ENCODE results near the gene ANKRD13C.

The ANKRD13C gene

DNA sequence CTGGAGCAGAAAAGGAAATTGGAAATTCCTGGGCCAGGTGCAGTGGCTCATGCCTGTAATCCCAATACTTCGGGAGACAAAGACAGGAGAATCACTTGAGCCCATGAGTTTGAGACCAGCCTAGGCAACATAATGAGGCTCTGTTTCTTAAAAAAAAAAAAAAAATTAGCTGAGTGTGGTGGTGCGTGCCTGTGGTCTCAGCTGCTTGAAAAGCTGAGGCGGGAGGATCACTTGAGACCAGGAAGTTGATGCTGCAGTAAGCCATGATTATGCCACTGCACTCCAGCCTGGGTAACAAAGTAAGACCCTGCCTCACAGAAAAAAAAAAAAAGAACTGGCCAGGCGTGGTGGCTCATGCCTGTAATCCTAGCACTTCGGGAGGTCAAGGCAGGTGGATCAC lies 76.6 kb downstream of the ANKRD13C start:
- no peak for TF ChIP-seq ARNTL (CRISPR knock-in tag; IDR thresholded peaks at IDR 0.05; ENCODE audit: borderline replicate concordance, low read depth)
- TF ChIP-seq RARB (CRISPR knock-in tag; IDR thresholded peaks at IDR 0.05): no peak
- no peak for TF ChIP-seq ZFP3 (CRISPR knock-in tag; IDR thresholded peaks at IDR 0.05)
- no peak for TF ChIP-seq ZFP30 (CRISPR knock-in tag; IDR thresholded peaks at IDR 0.05)
- TF ChIP-seq, protein P1, sequence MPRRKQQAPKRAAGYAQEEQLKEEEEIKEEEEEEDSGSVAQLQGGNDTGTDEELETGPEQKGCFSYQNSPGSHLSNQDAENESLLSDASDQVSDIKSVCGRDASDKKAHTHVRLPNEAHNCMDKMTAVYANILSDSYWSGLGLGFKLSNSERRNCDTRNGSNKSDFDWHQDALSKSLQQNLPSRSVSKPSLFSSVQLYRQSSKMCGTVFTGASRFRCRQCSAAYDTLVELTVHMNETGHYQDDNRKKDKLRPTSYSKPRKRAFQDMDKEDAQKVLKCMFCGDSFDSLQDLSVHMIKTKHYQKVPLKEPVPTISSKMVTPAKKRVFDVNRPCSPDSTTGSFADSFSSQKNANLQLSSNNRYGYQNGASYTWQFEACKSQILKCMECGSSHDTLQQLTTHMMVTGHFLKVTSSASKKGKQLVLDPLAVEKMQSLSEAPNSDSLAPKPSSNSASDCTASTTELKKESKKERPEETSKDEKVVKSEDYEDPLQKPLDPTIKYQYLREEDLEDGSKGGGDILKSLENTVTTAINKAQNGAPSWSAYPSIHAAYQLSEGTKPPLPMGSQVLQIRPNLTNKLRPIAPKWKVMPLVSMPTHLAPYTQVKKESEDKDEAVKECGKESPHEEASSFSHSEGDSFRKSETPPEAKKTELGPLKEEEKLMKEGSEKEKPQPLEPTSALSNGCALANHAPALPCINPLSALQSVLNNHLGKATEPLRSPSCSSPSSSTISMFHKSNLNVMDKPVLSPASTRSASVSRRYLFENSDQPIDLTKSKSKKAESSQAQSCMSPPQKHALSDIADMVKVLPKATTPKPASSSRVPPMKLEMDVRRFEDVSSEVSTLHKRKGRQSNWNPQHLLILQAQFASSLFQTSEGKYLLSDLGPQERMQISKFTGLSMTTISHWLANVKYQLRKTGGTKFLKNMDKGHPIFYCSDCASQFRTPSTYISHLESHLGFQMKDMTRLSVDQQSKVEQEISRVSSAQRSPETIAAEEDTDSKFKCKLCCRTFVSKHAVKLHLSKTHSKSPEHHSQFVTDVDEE (CRISPR knock-in tag; IDR thresholded peaks at IDR 0.05): no peak
- no peak for TF ChIP-seq ZNF70 (CRISPR knock-in tag; IDR thresholded peaks at IDR 0.05)
- TF ChIP-seq, protein P2, sequence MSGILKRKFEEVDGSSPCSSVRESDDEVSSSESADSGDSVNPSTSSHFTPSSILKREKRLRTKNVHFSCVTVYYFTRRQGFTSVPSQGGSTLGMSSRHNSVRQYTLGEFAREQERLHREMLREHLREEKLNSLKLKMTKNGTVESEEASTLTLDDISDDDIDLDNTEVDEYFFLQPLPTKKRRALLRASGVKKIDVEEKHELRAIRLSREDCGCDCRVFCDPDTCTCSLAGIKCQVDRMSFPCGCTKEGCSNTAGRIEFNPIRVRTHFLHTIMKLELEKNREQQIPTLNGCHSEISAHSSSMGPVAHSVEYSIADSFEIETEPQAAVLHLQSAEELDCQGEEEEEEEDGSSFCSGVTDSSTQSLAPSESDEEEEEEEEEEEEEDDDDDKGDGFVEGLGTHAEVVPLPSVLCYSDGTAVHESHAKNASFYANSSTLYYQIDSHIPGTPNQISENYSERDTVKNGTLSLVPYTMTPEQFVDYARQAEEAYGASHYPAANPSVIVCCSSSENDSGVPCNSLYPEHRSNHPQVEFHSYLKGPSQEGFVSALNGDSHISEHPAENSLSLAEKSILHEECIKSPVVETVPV (CRISPR knock-in tag; IDR thresholded peaks at IDR 0.05): no peak
- ATAC-seq: no peak

DNA sequence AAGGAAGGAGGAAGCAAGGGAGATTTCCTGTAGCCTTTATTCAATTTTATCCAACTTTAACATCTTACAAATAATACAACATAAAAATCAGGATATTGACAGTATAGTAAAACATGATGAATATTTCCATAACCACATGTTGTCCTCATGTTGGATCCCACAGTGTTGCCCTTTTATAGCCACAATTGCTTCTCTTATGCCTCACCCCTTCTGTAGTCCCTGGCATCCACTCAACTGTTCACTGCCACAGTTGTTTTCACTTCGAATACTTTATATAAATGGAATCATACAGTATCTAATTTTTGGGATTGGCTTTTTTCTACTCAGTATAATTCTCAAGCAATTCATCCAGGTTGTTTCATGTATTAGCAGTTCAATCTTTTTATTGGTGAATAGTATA lies 88.6 kb downstream of the ANKRD13C start:
- TF ChIP-seq, protein P3, sequence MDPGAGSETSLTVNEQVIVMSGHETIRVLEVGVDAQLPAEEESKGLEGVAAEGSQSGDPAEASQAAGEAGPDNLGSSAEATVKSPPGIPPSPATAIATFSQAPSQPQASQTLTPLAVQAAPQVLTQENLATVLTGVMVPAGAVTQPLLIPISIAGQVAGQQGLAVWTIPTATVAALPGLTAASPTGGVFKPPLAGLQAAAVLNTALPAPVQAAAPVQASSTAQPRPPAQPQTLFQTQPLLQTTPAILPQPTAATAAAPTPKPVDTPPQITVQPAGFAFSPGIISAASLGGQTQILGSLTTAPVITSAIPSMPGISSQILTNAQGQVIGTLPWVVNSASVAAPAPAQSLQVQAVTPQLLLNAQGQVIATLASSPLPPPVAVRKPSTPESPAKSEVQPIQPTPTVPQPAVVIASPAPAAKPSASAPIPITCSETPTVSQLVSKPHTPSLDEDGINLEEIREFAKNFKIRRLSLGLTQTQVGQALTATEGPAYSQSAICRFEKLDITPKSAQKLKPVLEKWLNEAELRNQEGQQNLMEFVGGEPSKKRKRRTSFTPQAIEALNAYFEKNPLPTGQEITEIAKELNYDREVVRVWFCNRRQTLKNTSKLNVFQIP (CRISPR knock-in tag; IDR thresholded peaks at IDR 0.05; ENCODE audit: borderline replicate concordance, low read depth): no peak
- TF ChIP-seq TCF4 (CRISPR knock-in tag; IDR thresholded peaks at IDR 0.05; ENCODE audit: borderline replicate concordance): no peak
- TF ChIP-seq BACH2 (CRISPR knock-in tag; IDR thresholded peaks at IDR 0.05; ENCODE audit: borderline replicate concordance): no peak
- no peak for TF ChIP-seq ESRRG (CRISPR knock-in tag; IDR thresholded peaks at IDR 0.05)
- no peak for TF ChIP-seq SNAI2 (CRISPR knock-in tag; IDR thresholded peaks at IDR 0.05)
- no peak for TF ChIP-seq ZNF8 (CRISPR knock-in tag; IDR thresholded peaks at IDR 0.05)
- no peak for TF ChIP-seq ZNF565 (CRISPR knock-in tag; conservative IDR thresholded peaks at IDR 0.05; ENCODE audit: low read depth)
- no peak for TF ChIP-seq RARB (CRISPR knock-in tag; IDR thresholded peaks at IDR 0.05)
- TF ChIP-seq, protein P1 (CRISPR knock-in tag; IDR thresholded peaks at IDR 0.05): no peak
- TF ChIP-seq ZFP30 (CRISPR knock-in tag; IDR thresholded peaks at IDR 0.05): no peak
- no peak for TF ChIP-seq PPARA (CRISPR knock-in tag; IDR thresholded peaks at IDR 0.05; ENCODE audit: borderline replicate concordance)
- no peak for TF ChIP-seq ZC3H10 (CRISPR knock-in tag; IDR thresholded peaks at IDR 0.05)
- TF ChIP-seq, protein P2 (CRISPR knock-in tag; IDR thresholded peaks at IDR 0.05): no peak
- TF ChIP-seq ZFP3 (CRISPR knock-in tag; IDR thresholded peaks at IDR 0.05): no peak
- TF ChIP-seq TOX (CRISPR knock-in tag; IDR thresholded peaks at IDR 0.05; ENCODE audit: borderline replicate concordance): no peak
- no peak for TF ChIP-seq OSR1 (CRISPR knock-in tag; IDR thresholded peaks at IDR 0.05)
- ATAC-seq: no peak

DNA sequence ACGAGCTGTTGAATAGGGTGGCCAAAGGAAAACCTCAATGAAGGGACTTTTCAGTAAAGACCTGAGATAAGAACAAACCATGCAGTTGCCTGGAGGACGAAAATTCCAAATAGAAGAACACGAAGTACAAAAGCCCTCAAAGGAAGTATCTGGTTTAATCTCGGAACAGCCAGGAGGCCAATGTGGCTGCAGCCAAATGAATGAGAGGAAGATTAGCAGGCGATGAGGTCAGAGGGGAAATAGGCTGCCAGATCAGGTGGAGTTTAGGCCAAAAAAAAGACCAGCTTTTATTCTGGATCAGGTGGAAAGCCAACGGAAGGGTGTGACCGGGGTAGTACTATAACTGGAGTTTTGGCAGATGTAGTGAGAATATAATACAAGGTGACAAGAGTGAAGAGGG lies 89.7 kb downstream of the ANKRD13C start:
- TF ChIP-seq PPARA (CRISPR knock-in tag; IDR thresholded peaks at IDR 0.05; ENCODE audit: borderline replicate concordance): no peak
- ATAC-seq: no peak

DNA sequence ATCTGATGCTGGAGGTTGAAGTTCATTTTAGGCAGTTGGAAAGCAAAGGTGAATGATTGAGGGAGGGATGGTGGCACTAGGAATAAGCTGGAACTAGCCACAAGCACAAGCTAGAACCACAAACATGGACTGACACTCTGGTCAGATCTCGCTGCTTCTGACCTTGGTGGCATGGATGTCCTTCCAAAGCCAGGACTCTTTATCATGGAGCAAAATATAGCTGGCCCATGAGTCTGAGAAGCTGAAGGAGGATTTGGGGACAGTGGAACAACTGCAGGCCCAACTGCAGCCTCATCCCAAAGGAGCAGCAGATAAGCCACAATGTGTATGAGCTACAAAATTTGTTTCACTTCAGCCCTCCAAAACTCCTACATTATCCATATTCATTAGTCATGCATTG lies 97.9 kb downstream of the ANKRD13C start:
- peak; percentile 25 for ATAC-seq
- TF ChIP-seq ZNF8 (CRISPR knock-in tag; IDR thresholded peaks at IDR 0.05): no peak
- no peak for TF ChIP-seq ZFP30 (CRISPR knock-in tag; IDR thresholded peaks at IDR 0.05)
- no peak for TF ChIP-seq ARNTL (CRISPR knock-in tag; IDR thresholded peaks at IDR 0.05; ENCODE audit: borderline replicate concordance, low read depth)
- no peak for TF ChIP-seq OSR1 (CRISPR knock-in tag; IDR thresholded peaks at IDR 0.05)
- no peak for TF ChIP-seq TOX (CRISPR knock-in tag; IDR thresholded peaks at IDR 0.05; ENCODE audit: borderline replicate concordance)
- no peak for TF ChIP-seq ESRRG (CRISPR knock-in tag; IDR thresholded peaks at IDR 0.05)
- TF ChIP-seq ZFP3 (CRISPR knock-in tag; IDR thresholded peaks at IDR 0.05): no peak
- no peak for TF ChIP-seq BACH2 (CRISPR knock-in tag; IDR thresholded peaks at IDR 0.05; ENCODE audit: borderline replicate concordance)
- TF ChIP-seq ISL1 (CRISPR knock-in tag; IDR thresholded peaks at IDR 0.05): no peak
- no peak for TF ChIP-seq TCF4 (CRISPR knock-in tag; IDR thresholded peaks at IDR 0.05; ENCODE audit: borderline replicate concordance)
- TF ChIP-seq, protein P1 (CRISPR knock-in tag; IDR thresholded peaks at IDR 0.05): no peak
- TF ChIP-seq GLIS3 (CRISPR knock-in tag; IDR thresholded peaks at IDR 0.05): no peak
- no peak for TF ChIP-seq ZNF70 (CRISPR knock-in tag; IDR thresholded peaks at IDR 0.05)

Data from SK-N-SH treated with all-trans-retinoic acid at 6 μM for 48 hours (cell line).